HL-60/S4 (cell line): ENCODE data around the gene ELK3.

ENCODE experiments used
- in situ Hi-C: fragments of 300-500 bp; cut with MboI; formaldehyde crosslinking; loops from 2 replicates; pipeline ENCODE4 v1.14.3; 2022; ENCODE audit warnings: low sequenced_read_pairs

Gene ELK3

GRCh38 chr12:96186607-96187301, 7.4 kb upstream of the ELK3 start:
- in situ Hi-C loops = no loop called here

DNA sequence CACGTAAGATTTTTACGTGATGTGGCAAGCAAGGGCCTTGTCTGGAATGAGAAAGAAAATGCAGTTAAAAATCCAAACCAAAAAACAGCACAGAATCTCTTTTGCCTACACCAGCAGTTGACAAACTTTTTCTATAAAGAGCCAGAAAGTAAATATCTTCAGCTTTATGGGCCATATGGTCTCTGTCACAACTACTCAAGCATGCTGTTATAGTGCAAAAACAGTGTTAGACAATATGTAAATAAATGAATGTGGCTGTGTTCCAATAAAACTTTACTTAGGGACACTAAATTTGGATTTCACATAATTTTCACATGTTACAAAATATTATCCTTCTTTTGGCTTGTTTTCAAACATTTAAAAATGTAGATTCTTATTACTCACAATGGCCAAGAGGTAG, 6.2 kb upstream of the ELK3 start:
- in situ Hi-C loops = no loop called here

- in situ Hi-C loops = no loop called here
Measured at GRCh38 chr12:96189781-96190180, 4.4 kb upstream of the ELK3 start.

- in situ Hi-C loops = no loop called here
Measured at GRCh38 chr12:96190413-96191108, 3.6 kb upstream of the ELK3 start.

- in situ Hi-C loops = no loop called here
Measured at GRCh38 chr12:96192926-96193573, 1.1 kb upstream of the ELK3 start.

DNA sequence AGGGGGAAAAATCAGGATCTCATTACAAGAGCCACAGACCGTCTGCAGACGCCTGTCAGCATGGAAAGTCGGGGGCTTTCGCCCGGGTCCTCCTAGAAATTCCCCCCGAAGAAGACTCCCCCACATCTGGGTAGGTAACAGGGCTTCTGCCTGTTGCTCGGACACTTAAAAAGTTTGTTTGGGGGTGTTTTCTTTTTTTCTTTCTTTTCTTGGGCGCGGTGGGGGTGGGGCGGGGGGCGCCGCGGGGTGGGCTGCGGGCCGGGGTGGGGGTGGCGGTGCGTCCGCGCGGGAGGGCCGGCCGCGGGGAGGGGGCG, 358 bp downstream of the ELK3 start:
- in situ Hi-C loops = no loop called here

GRCh38 chr12:96194971-96195844, 1.0 kb downstream of the ELK3 start:
- in situ Hi-C loops = no loop called here

- in situ Hi-C loops = no loop called here
Measured at GRCh38 chr12:96195845-96196451, 1.8 kb downstream of the ELK3 start.

DNA sequence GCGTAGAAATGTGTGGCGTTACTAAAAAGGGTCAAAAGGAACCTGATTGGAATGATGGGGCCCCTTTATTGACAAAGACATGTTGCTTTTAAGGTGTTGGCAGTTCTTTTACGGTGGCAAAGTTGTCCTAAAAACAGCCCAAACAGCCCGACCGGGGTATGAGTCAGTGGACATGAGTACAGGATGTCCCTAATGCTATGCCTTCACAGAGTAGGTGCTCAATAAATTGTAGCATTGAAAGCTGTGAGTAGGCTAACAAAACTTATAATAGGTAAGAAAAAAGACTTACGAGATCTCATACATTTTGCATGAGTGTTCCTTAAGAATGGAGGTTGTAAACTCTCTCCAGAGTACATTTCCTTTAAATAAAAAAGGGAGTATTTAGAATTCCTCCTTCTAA, 2.6 kb downstream of the ELK3 start:
- in situ Hi-C loops = no loop called here

DNA sequence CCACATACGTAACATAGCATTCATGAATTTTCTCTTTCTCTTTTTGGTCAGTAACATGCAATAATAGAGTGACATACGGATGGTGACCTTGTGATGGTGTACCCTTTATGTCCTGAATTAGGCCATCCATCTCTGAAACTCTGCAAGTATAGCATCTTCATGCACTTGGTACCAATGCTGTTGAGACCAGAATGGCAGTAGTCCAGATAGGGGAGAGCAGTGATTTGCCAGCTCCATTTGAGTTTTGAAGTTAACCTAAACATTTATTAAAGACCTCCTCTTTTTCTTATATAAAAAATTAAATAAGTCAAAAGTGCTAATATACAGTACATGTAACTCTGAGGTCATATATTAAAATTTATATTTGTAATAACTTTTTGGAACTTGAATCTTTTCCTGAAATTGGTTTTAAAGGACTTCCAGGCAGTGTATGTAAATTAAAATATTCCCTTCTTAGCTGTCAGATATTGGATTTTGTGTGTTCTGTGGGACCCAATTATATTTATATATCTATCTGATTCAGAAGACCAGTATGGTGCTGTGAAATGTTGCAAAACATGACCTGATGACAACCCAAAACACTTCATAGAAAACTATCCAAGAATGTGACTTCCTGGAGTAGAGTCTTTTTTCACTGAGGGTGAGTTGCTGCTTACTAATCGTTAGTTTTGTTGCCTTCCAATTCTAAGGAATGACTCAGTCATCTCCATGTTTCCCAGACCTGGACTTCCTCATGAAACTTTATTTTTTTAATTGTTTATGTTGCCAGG, 3.5 kb downstream of the ELK3 start:
- in situ Hi-C loops = no loop called here

GRCh38 chr12:96198965-96199364, 4.8 kb downstream of the ELK3 start:
- in situ Hi-C loops = no loop called here

- in situ Hi-C loops = no loop called here
Measured at GRCh38 chr12:96199464-96199863, 5.3 kb downstream of the ELK3 start.

DNA sequence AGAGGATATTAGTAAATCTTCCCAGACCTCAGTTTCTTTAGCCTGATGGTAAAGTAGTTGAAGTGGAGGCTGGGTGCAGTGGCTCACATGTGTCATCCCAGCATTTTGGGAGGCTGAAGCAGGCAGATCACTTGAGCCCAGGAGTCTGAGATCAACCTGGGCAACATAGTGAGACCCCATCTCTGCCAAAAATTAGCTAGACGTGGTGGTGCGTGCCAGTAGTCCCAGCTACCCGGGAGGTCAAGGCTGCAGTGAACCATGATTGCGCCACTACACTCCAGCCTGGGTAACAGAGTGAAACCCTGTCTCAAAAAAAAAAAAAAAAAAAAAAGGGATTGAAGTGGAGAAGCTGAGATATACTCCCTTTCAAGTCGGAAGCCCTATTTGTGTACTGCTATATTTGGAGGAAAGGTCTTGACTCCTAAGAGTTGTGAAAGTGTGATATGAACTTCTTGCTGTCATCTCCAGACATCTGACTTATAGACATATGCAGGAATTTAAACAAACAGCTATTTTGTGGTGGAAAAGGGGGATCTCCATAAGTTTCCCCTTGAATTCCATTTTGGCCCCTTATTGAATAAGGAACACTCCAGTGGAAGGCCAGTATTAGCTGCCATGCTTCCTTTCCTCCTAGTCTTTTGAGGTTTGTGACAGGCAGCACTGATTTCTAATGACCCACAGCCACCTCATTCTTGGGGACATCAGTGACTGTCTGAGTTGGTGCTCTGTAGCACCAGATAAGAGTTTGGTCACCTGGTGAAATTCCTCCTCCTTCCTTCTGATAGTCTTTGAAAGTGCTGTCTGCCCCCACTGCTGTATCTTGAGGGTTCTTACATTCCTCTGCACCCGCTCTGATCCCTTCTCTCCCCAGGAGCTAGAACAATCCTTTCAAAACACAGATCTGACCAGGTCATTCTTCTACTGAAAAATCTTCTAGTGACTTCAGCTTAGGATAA, 7.4 kb downstream of the ELK3 start:
- in situ Hi-C loops = loop anchor here (5.0 kb wide), 1 partner anchor 134 kb away; no protein-coding TSS in a partner anchor

GRCh38 chr12:96204381-96204780, 10.2 kb downstream of the ELK3 start:
- in situ Hi-C loops = loop anchor here (5.0 kb wide), 1 partner anchor 137 kb away; no protein-coding TSS in a partner anchor

DNA sequence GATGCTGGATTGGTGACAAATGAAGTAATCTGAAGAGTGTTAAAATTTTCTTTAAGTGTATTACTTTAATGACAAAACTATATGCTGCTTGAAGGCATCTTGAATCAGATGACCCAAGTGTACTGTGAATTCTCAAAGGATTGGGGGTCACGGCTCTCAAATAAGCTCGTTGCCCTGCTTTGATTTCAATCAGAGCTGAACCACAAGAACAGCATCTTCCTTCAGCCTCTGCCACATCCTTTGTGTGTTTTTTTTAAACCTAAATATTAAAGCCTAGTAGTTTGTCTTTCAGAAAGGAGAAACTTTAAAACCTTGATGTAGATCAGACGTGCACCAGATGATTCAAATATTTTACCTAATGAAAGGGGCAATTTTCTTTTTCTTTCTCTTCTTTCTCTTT, 11.7 kb downstream of the ELK3 start:
- in situ Hi-C loops = no loop called here

DNA sequence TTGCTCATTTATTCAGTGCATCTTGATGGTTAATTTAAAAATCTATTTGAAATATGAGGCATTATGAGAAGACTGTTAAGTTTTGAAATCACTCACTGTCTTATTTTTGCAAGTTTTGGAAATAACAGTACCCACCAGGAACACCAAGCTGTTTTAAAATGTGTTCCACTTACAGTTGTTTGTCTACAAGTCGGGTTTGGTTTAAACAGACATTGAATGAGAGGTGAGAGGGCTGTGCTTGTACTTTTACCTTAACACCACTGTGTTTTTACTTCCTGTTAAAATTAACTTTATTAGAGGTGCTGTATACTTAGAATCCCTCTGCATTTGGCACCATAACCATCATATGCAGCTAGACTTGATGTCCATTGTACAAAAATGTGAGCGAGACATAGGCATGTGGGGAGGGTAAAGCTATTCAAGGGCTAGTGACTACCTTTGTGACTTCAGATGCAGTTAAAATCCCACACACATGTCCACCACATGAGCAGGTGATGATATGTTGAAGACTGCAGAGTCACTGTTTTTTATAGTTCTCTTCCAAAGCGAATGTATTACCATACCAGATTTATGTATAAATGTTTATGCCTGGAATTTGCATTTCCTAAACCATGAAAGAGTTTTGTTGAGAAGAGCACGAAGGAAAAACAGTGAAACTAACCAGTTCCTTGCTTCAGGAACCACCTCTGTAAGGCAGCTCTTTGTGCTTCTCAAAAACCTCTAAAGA, 12.9 kb downstream of the ELK3 start:
- in situ Hi-C loops = no loop called here

GRCh38 chr12:96208346-96208745, 14.2 kb downstream of the ELK3 start:
- in situ Hi-C loops = no loop called here

- in situ Hi-C loops = no loop called here
Measured at GRCh38 chr12:96208801-96209549, 14.8 kb downstream of the ELK3 start.
